WTC11 (cell line): ENCODE data around the gene MED26. TPM values are rescaled to one million over a fixed set of nuclear protein-coding genes. Genes with fewer than 3 reads are reported as not detected.

Source experiments
- ATAC-seq: fragments of 200-7000 bp; cut with Tn5 transposase; 2 replicates; pipeline ENCODE4 v1.10.0; 2021; ENCODE audit warnings: mild to moderate bottlenecking, moderate library complexity
- CTCF ChIA-PET: fragments of 300-600 bp; sonication (Branson Sonifier 250); formaldehyde crosslinking; loops from one replicate; lab custom pipeline; 2021; ENCODE audit warnings: antibody characterized with exemption; lab: Charles Lee
- POLR2A ChIA-PET: fragments of 350-600 bp; sonication (Branson Sonifier 250); formaldehyde crosslinking; loops from one replicate; lab custom pipeline; 2021; ENCODE audit warnings: antibody characterized with exemption; lab: Charles Lee
- DNase-seq: peaks from one replicate; pipeline ENCODE4 v3.0.0; 2021; ENCODE audit warnings: low spot score
- H3K27ac Mint-ChIP-seq: 2 replicates; pipeline ENCODE4 v1.8.0; 2021; ENCODE audit warnings: mixed read lengths
- H3K27me3 Mint-ChIP-seq: 2 replicates; pipeline ENCODE4 v1.8.0; 2021; ENCODE audit warnings: low read depth, mild to moderate bottlenecking, moderate library complexity, mixed read lengths
- H3K36me3 Mint-ChIP-seq: 2 replicates; pipeline ENCODE4 v1.8.0; 2021; ENCODE audit warnings: mixed read lengths
- H3K4me1 Mint-ChIP-seq: 2 replicates; pipeline ENCODE4 v1.8.0; 2022; ENCODE audit warnings: mixed read lengths
- H3K4me3 Mint-ChIP-seq: 2 replicates; pipeline ENCODE4 v1.8.0; 2021; ENCODE audit warnings: mild to moderate bottlenecking, moderate library complexity, mixed read lengths
- H3K9me3 Mint-ChIP-seq: 2 replicates; pipeline ENCODE4 v1.8.0; 2021; ENCODE audit warnings: mixed read lengths
- AFF4 ChIP-seq: sonication (generic); formaldehyde crosslinking; IDR thresholded peaks from 2 replicates; pipeline ENCODE4 v1.8.1; 2023; ENCODE audit warnings: mild to moderate bottlenecking, missing genetic modification reagents, borderline replicate concordance
- ATF2 ChIP-seq: sonication (generic); formaldehyde crosslinking; IDR thresholded peaks from 2 replicates; pipeline ENCODE4 v1.8.1; 2022; ENCODE audit warnings: low read depth, missing genetic modification reagents, borderline replicate concordance
- CDX4 ChIP-seq: fragments of 250-450 bp; sonication (Bioruptor Pico); IDR thresholded peaks from 2 replicates; pipeline ENCODE4 v1.9.0; 2021; ENCODE audit warnings: moderate library complexity, mild to moderate bottlenecking, inconsistent platforms, borderline replicate concordance
- E2F5 ChIP-seq: sonication (generic); formaldehyde crosslinking; IDR thresholded peaks from 2 replicates; pipeline ENCODE4 v1.8.1; 2022; ENCODE audit warnings: mild to moderate bottlenecking, moderate library complexity, missing genetic modification reagents
- FOXK1 ChIP-seq: sonication (generic); formaldehyde crosslinking; IDR thresholded peaks from 2 replicates; pipeline ENCODE4 v1.8.0; 2022; ENCODE audit warnings: mild to moderate bottlenecking, moderate library complexity, missing genetic modification reagents
- GRHL2 ChIP-seq: fragments of 250-450 bp; sonication (Bioruptor Pico); IDR thresholded peaks from 2 replicates; pipeline ENCODE4 v1.8.0; 2022; ENCODE audit warnings: mild to moderate bottlenecking, moderate library complexity; ENCODE audit not compliant: insufficient replicate concordance, severe bottlenecking
- IRF2 ChIP-seq: sonication (generic); formaldehyde crosslinking; IDR thresholded peaks from 2 replicates; pipeline ENCODE4 v1.8.0; 2022; ENCODE audit warnings: low read depth, missing genetic modification reagents, borderline replicate concordance
- MYBL2 ChIP-seq: sonication (generic); formaldehyde crosslinking; IDR thresholded peaks from 2 replicates; pipeline ENCODE4 v1.8.1; 2023; ENCODE audit warnings: mild to moderate bottlenecking, moderate library complexity, missing genetic modification reagents
- NFATC4 ChIP-seq: fragments of 250-450 bp; sonication (Bioruptor Pico); IDR thresholded peaks from 2 replicates; pipeline ENCODE4 v1.9.0; 2021; ENCODE audit warnings: mild to moderate bottlenecking
- NFE2L1 ChIP-seq: sonication (generic); formaldehyde crosslinking; IDR thresholded peaks from 2 replicates; pipeline ENCODE4 v1.8.1; 2023; ENCODE audit warnings: missing genetic modification reagents
- OVOL2 ChIP-seq: fragments of 250-450 bp; sonication (Bioruptor Pico); IDR thresholded peaks from 2 replicates; pipeline ENCODE4 v1.9.0; 2021; ENCODE audit warnings: mild to moderate bottlenecking, borderline replicate concordance
- RELA ChIP-seq: sonication (generic); formaldehyde crosslinking; IDR thresholded peaks from 2 replicates; pipeline ENCODE4 v1.8.1; 2022; ENCODE audit warnings: missing genetic modification reagents, mild to moderate bottlenecking, borderline replicate concordance
- RORB ChIP-seq: fragments of 250-450 bp; sonication (Bioruptor Pico); IDR thresholded peaks from 2 replicates; pipeline ENCODE4 v1.9.0; 2021; ENCODE audit warnings: mild to moderate bottlenecking
- SMAD3 ChIP-seq: sonication (generic); formaldehyde crosslinking; IDR thresholded peaks from 2 replicates; pipeline ENCODE4 v1.8.0; 2022; ENCODE audit warnings: missing genetic modification reagents, mild to moderate bottlenecking, borderline replicate concordance
- SOX15 ChIP-seq: fragments of 250-450 bp; sonication (Bioruptor Pico); IDR thresholded peaks from 2 replicates; pipeline ENCODE4 v1.9.0; 2021; ENCODE audit warnings: mild to moderate bottlenecking
- ZNF396 ChIP-seq: fragments of 250-450 bp; sonication (Bioruptor Pico); IDR thresholded peaks from 2 replicates; pipeline ENCODE4 v1.8.0; 2021; ENCODE audit warnings: mild to moderate bottlenecking, moderate library complexity, borderline replicate concordance
- total RNA-seq: library from RNA; stranded (reverse); gene quantifications from 3 replicates; pipeline ENCODE4 v1.2.3, GENCODE V29; 2021
- TF ChIP-seq, protein P1 (sequence below): fragments of 250-450 bp; sonication (Bioruptor Pico); IDR thresholded peaks from 2 replicates; pipeline ENCODE4 v1.8.0; 2021; ENCODE audit warnings: mild to moderate bottlenecking
- TF ChIP-seq, protein P2 (sequence below): sonication (generic); formaldehyde crosslinking; conservative IDR thresholded peaks from 2 replicates; pipeline ENCODE4 v1.8.1; 2022; ENCODE audit warnings: mild to moderate bottlenecking, missing genetic modification reagents
- TF ChIP-seq, protein P3 (sequence below): sonication (generic); formaldehyde crosslinking; IDR thresholded peaks from 2 replicates; pipeline ENCODE4 v1.8.1; 2023; ENCODE audit warnings: mild to moderate bottlenecking, missing genetic modification reagents

The MED26 gene
- total RNA-seq, 1 experiment from 2014 or later = 14.2 TPM

DNA sequence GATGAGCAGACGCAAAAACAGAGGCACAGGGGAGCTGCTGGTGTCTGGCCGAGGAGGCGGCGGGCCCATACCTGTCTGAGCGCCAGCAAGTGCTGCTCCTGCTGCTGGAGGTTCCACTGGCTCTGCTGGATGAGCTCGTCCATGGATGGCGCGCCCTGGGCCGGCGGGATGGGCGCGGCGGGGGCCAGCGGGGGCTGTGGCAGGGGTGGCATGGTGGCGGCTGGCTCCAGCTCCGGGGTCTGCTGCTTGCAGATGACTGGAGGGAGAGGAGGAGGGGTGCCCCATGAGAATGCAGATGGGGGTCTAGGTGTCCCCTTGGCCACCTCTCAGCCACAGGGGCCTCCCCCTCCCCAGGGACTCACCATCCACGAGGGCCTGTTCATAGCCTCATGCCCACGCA, 92.6 kb downstream of the MED26 start:
- no peak overlapping the region for H3K4me3 Mint-ChIP-seq
- H3K27ac Mint-ChIP-seq = no peak overlapping the region
- H3K4me1 Mint-ChIP-seq = no peaks in the 10 kb centered on the region
- H3K9me3 Mint-ChIP-seq = no peaks in the 10 kb centered on the region
- H3K36me3 Mint-ChIP-seq = peaks cover 66% of the 10 kb centered on the region
- no peak for TF ChIP-seq SMAD3 (CRISPR knock-in tag)
- TF ChIP-seq, protein P1, sequence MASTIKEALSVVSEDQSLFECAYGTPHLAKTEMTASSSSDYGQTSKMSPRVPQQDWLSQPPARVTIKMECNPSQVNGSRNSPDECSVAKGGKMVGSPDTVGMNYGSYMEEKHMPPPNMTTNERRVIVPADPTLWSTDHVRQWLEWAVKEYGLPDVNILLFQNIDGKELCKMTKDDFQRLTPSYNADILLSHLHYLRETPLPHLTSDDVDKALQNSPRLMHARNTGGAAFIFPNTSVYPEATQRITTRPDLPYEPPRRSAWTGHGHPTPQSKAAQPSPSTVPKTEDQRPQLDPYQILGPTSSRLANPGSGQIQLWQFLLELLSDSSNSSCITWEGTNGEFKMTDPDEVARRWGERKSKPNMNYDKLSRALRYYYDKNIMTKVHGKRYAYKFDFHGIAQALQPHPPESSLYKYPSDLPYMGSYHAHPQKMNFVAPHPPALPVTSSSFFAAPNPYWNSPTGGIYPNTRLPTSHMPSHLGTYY (CRISPR knock-in tag) = no peak
- TF ChIP-seq ATF2 (CRISPR knock-in tag) = no peak
- no peak for TF ChIP-seq SOX15
- no peak for TF ChIP-seq FOXK1
- no peak for TF ChIP-seq OVOL2
- TF ChIP-seq, protein P2, sequence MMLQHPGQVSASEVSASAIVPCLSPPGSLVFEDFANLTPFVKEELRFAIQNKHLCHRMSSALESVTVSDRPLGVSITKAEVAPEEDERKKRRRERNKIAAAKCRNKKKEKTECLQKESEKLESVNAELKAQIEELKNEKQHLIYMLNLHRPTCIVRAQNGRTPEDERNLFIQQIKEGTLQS (CRISPR knock-in tag) = no peak
- TF ChIP-seq, protein P3, sequence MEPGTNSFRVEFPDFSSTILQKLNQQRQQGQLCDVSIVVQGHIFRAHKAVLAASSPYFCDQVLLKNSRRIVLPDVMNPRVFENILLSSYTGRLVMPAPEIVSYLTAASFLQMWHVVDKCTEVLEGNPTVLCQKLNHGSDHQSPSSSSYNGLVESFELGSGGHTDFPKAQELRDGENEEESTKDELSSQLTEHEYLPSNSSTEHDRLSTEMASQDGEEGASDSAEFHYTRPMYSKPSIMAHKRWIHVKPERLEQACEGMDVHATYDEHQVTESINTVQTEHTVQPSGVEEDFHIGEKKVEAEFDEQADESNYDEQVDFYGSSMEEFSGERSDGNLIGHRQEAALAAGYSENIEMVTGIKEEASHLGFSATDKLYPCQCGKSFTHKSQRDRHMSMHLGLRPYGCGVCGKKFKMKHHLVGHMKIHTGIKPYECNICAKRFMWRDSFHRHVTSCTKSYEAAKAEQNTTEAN (CRISPR knock-in tag) = no peak
- no peak for TF ChIP-seq IRF2 (CRISPR knock-in tag)
- TF ChIP-seq CDX4 (CRISPR knock-in tag) = no peak
- no peak for TF ChIP-seq GRHL2 (CRISPR knock-in tag)
- no peak for TF ChIP-seq RORB
- no peak for TF ChIP-seq NFE2L1 (CRISPR knock-in tag)
- no peak for TF ChIP-seq E2F5 (CRISPR knock-in tag)
- TF ChIP-seq AFF4 (CRISPR knock-in tag) = no peak
- TF ChIP-seq NFATC4 (CRISPR knock-in tag) = no peak
- TF ChIP-seq RELA = no peak
- no peak for TF ChIP-seq ZNF396
- TF ChIP-seq MYBL2 (CRISPR knock-in tag) = no peak
- no peaks in the 10 kb centered on the region for H3K27me3 Mint-ChIP-seq
- ChIA-PET CTCF (no interaction called here), POLR2A (interaction anchor here (0.7 kb wide), 1 partner anchor 17 kb away, joined by 3 read pairs; no protein-coding TSS in a partner anchor)
- DNase-seq = no peak
- ATAC-seq = no peak
